H1 (cell line): ENCODE measurements around the gene OS9. TPM values are rescaled to one million over a fixed set of nuclear protein-coding genes. Genes with fewer than 3 reads are reported as not detected.

Experiments used
- ATF3 ChIP-seq: IDR thresholded peaks from 2 replicates; pipeline ENCODE4 v1.6.1; 2011; ENCODE audit warnings: low read depth, mild to moderate bottlenecking, low read length; ENCODE audit not compliant: insufficient read depth
- BACH1 ChIP-seq: IDR thresholded peaks from 2 replicates; pipeline ENCODE4 v1.6.1; 2012; ENCODE audit warnings: low read length, improper control_type of control experiment
- FOSL1 ChIP-seq: IDR thresholded peaks from 2 replicates; pipeline ENCODE4 v1.6.1; 2011; ENCODE audit warnings: mild to moderate bottlenecking, low read depth, low read length, moderate library complexity; ENCODE audit not compliant: insufficient read depth
- JUN ChIP-seq: IDR thresholded peaks from 2 replicates; pipeline ENCODE4 v1.6.1; 2011; ENCODE audit warnings: low read depth, mild to moderate bottlenecking, improper control_type of control experiment, low read length
- POLR2A ChIP-seq, 2 experiments: IDR thresholded peaks; 1 replicate in 1 of 2; 2 replicates in 1 of 2; pipeline ENCODE4 v1.6.1; 2011; ENCODE audit warnings: low read depth in 2 of 2, low read length in 2 of 2, mild to moderate bottlenecking in 2 of 2; ENCODE audit errors: control extremely low read depth in 1 of 2
- RFX5 ChIP-seq: IDR thresholded peaks from 2 replicates; pipeline ENCODE4 v1.6.1; 2011; ENCODE audit warnings: low read depth, low read length, improper control_type of control experiment, borderline replicate concordance
- RXRA ChIP-seq: IDR thresholded peaks from 2 replicates; pipeline ENCODE4 v1.6.1; 2011; ENCODE audit warnings: low read depth, mild to moderate bottlenecking, low read length, moderate library complexity; ENCODE audit not compliant: insufficient read depth
- polyA plus RNA-seq, 7 experiments: library from polyadenylated mRNA; depleted of rRNA in 3 of 7; stranded (reverse) in 5 of 7; unstranded in 2 of 7; fragments of >200 nt in 5 of 7; fragments of 200-250 nt in 2 of 7; gene quantifications; 1 replicate in 5 of 7; 2 replicates in 1 of 7; 4 replicates in 1 of 7; pipeline versions ENCODE4 v1.2.1 to v1.2.3, GENCODE V29; 2011 to 2013; ENCODE audit warnings: missing spikeins in 2 of 7, mixed read lengths in 2 of 7
- total RNA-seq: library from RNA; stranded (reverse); fragmentation: NEBNext Ultra II Directional; extraction: Animal tissue kit (Norgen Biotek cat#: 25700); gene quantifications from 2 replicates; pipeline ENCODE4 v1.2.1, GENCODE V29; 2021
- TF ChIP-seq, protein P1 (sequence below): fragments of 300-600 bp; sonication (generic); IDR thresholded peaks from 2 replicates; pipeline ENCODE4 v1.7.1; 2012; ENCODE audit warnings: low read length, moderate library complexity, mild to moderate bottlenecking, inconsistent platforms; ENCODE audit not compliant: insufficient replicate concordance

Gene OS9
- total and polyA plus RNA-seq, 2 of the 8 experiments (the other 6 are each of a cell fraction or from before 2014, with no cell fraction given) = 71.0 to 108 TPM

GRCh38 chr12:57751788-57752667 lies 58.1 kb downstream of the OS9 start, which contains the start of gene CDK4 (continued):
- TF ChIP-seq JUN (no peak), RXRA (0 out of 2 replicates have a peak, but pooled peaks have one; percentile 9), ATF3 (peak; percentile 99), RFX5 (peak; percentile 54; the same call in 1 of the 2 replicates), FOSL1 (no peak), POLR2A (IDR thresholded peaks at IDR 0.05; ENCODE audit: control extremely low read depth in 1 of 2, low read depth in 2 of 2, low read length in 2 of 2) (peak; percentile 79), BACH1 (no peak)
- TF ChIP-seq, protein P1, sequence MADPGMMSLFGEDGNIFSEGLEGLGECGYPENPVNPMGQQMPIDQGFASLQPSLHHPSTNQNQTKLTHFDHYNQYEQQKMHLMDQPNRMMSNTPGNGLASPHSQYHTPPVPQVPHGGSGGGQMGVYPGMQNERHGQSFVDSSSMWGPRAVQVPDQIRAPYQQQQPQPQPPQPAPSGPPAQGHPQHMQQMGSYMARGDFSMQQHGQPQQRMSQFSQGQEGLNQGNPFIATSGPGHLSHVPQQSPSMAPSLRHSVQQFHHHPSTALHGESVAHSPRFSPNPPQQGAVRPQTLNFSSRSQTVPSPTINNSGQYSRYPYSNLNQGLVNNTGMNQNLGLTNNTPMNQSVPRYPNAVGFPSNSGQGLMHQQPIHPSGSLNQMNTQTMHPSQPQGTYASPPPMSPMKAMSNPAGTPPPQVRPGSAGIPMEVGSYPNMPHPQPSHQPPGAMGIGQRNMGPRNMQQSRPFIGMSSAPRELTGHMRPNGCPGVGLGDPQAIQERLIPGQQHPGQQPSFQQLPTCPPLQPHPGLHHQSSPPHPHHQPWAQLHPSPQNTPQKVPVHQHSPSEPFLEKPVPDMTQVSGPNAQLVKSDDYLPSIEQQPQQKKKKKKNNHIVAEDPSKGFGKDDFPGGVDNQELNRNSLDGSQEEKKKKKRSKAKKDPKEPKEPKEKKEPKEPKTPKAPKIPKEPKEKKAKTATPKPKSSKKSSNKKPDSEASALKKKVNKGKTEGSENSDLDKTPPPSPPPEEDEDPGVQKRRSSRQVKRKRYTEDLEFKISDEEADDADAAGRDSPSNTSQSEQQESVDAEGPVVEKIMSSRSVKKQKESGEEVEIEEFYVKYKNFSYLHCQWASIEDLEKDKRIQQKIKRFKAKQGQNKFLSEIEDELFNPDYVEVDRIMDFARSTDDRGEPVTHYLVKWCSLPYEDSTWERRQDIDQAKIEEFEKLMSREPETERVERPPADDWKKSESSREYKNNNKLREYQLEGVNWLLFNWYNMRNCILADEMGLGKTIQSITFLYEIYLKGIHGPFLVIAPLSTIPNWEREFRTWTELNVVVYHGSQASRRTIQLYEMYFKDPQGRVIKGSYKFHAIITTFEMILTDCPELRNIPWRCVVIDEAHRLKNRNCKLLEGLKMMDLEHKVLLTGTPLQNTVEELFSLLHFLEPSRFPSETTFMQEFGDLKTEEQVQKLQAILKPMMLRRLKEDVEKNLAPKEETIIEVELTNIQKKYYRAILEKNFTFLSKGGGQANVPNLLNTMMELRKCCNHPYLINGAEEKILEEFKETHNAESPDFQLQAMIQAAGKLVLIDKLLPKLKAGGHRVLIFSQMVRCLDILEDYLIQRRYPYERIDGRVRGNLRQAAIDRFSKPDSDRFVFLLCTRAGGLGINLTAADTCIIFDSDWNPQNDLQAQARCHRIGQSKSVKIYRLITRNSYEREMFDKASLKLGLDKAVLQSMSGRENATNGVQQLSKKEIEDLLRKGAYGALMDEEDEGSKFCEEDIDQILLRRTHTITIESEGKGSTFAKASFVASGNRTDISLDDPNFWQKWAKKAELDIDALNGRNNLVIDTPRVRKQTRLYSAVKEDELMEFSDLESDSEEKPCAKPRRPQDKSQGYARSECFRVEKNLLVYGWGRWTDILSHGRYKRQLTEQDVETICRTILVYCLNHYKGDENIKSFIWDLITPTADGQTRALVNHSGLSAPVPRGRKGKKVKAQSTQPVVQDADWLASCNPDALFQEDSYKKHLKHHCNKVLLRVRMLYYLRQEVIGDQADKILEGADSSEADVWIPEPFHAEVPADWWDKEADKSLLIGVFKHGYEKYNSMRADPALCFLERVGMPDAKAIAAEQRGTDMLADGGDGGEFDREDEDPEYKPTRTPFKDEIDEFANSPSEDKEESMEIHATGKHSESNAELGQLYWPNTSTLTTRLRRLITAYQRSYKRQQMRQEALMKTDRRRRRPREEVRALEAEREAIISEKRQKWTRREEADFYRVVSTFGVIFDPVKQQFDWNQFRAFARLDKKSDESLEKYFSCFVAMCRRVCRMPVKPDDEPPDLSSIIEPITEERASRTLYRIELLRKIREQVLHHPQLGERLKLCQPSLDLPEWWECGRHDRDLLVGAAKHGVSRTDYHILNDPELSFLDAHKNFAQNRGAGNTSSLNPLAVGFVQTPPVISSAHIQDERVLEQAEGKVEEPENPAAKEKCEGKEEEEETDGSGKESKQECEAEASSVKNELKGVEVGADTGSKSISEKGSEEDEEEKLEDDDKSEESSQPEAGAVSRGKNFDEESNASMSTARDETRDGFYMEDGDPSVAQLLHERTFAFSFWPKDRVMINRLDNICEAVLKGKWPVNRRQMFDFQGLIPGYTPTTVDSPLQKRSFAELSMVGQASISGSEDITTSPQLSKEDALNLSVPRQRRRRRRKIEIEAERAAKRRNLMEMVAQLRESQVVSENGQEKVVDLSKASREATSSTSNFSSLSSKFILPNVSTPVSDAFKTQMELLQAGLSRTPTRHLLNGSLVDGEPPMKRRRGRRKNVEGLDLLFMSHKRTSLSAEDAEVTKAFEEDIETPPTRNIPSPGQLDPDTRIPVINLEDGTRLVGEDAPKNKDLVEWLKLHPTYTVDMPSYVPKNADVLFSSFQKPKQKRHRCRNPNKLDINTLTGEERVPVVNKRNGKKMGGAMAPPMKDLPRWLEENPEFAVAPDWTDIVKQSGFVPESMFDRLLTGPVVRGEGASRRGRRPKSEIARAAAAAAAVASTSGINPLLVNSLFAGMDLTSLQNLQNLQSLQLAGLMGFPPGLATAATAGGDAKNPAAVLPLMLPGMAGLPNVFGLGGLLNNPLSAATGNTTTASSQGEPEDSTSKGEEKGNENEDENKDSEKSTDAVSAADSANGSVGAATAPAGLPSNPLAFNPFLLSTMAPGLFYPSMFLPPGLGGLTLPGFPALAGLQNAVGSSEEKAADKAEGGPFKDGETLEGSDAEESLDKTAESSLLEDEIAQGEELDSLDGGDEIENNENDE = no peak
- TF ChIP-seq, all 59 proteins: peak for 29
